Rectal smooth muscle tissue (tissue), 1 donor: Measurements from ENCODE around the gene SCMH1.

ENCODE experiments used
- H3K27ac ChIP-seq: one replicate; pipeline ENCODE4 v1.7.0; 2013; ENCODE audit warnings: low read depth, low read length, inconsistent platforms
- H3K27me3 ChIP-seq: one replicate; pipeline ENCODE4 v1.7.0; 2013; ENCODE audit warnings: low read length; ENCODE audit not compliant: control insufficient read depth, insufficient read depth
- H3K36me3 ChIP-seq: one replicate; pipeline ENCODE4 v1.7.0; 2013; ENCODE audit warnings: low read length; ENCODE audit not compliant: control insufficient read depth, insufficient read depth
- H3K4me1 ChIP-seq: one replicate; pipeline ENCODE4 v1.7.0; 2013; ENCODE audit warnings: low read length; ENCODE audit not compliant: control insufficient read depth, insufficient read depth
- H3K4me3 ChIP-seq: one replicate; pipeline ENCODE4 v1.7.0; 2013; ENCODE audit warnings: low read length
- H3K9ac ChIP-seq: one replicate; pipeline ENCODE4 v1.7.0; 2013; ENCODE audit warnings: low read length

SCMH1 gene

DNA sequence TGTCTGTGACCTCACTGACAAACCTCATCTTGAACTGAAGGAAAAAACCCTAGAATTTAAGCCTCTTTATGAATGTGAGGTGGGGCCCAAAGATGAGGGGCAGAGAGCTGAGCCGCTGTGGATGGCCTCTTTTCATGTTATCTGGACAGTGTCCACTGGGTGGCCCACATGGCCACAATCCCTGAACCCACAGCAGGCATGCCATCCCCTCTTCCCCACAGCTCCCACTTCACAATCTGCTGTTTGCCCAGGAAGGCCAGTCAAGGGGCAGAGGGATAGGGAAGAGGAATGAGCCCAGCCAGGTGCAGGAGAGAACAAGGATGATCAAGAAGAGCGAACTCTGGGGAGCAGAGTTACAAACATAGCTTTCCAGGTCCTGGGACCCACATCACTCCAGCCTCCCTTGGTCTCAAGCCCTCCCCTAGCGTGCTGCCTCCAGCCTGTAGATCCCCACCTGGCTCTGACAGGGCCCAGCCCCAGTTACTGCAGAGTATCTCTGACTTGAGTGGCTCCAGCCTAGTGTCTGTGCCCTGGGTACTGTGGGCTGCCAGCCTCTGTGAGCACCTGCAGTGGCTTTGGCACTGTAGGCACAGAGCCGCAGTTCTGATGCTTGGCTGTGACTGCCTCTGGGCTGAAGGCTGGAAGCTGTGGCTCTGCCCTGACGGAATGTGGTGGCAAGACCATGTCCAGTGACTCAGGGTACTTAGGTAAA is 218.7 kb downstream of the SCMH1 start:
- Histone ChIP-seq H3K4me1 (no peaks in the 10 kb centered on the region), H3K4me3 (no peak overlapping the region), H3K36me3 (peaks cover 12% of the 10 kb centered on the region), H3K9ac (no peak overlapping the region), H3K27ac (no peak overlapping the region), H3K27me3 (no peaks in the 10 kb centered on the region)

DNA sequence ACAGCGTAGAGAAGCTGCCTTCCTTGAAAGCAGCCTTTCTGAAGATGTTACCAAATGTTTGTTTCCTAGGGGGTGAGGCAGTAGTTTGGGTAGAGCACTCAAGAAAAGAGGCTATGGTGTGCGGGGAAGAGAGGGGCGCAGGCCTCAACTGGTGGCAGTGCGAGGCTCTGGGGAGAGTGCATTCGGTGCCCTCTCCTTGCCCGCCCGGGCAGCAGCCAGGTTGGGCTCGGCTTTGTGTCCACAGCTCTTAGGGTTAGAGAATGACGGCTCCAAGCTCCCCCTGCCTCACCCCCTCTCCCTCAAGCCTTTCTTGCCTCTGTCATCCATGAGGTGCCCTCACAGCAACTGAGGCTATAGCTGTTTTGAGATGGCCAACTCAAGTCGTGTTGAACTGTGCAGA is 219.7 kb downstream of the SCMH1 start:
- Histone ChIP-seq H3K4me1 (no peaks in the 10 kb centered on the region), H3K27ac (no peak overlapping the region)

DNA sequence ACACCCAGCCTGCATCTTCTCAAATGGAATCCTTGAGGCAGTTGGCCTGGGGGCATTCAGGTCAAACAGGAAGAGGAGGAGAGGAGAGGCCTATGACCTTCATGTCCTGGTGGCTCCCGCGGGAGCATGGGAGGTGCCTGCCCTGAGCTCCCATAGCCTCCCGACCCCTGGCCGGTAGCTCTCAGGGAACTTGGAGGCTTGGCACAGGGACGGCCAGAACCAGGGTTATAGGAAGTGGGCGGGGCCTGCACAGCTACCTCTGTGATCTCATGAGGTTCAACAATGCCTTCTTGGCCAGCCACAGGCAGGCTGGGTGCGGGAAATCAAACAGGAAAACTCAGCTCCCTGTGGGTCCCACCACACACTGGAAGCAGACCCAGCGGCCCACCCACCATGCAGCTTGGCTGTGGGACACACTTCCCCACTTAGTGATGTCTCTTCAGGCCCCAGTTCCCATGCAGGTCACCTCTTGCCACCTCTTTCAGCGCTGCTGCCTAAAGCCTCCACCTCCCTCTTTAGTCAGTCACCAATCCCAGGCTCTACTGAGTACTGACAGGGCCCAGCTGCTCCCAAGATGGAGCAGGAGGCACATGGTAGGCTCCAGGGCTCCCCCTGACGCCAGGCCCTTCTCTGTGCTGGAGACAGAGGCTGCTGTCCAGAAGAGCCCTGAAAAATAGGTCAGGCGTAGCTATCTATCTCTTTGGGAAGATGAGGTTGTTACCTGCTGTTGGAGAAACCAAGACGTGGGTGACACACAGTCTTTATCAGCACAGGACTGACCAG is 220.4 kb downstream of the SCMH1 start, which contains the start of gene SLFNL1:
TSS of gene SLFNL1 (minus strand) at position 200 of the 783 bp plus-strand sequence. CDS start 1,065 bp downstream, outside the sequence.
- Histone ChIP-seq H3K36me3 (peaks cover 9% of the 10 kb centered on the region), H3K27me3 (no peaks in the 10 kb centered on the region), H3K4me1 (no peaks in the 10 kb centered on the region), H3K9ac (no peak within 1 kb of the TSS), H3K4me3 (no peak within 1 kb of the TSS), H3K27ac (no peak within 1 kb of the TSS)

More for the DNA sequence above, 219.7 kb downstream of the SCMH1 start:
- Histone ChIP-seq H3K9ac (no peak overlapping the region), H3K27me3 (no peaks in the 10 kb centered on the region), H3K36me3 (peaks cover 11% of the 10 kb centered on the region), H3K4me3 (no peak overlapping the region)

- H3K4me1 ChIP-seq = no peaks in the 10 kb centered on the region
- peaks cover 7% of the 10 kb centered on the region for H3K36me3 ChIP-seq
- H3K4me3 ChIP-seq = no peak overlapping the region
- no peak overlapping the region for H3K27ac ChIP-seq
- no peaks in the 10 kb centered on the region for H3K27me3 ChIP-seq
- H3K9ac ChIP-seq = no peak overlapping the region
Observed at GRCh38 chr1:41020654-41021053, 221.5 kb downstream of the SCMH1 start.

GRCh38 chr1:41020109-41020576 is 222.0 kb downstream of the SCMH1 start:
- Histone ChIP-seq H3K27me3 (no peaks in the 10 kb centered on the region), H3K4me3 (no peak overlapping the region), H3K4me1 (no peaks in the 10 kb centered on the region), H3K9ac (no peak overlapping the region), H3K36me3 (peaks cover 7% of the 10 kb centered on the region), H3K27ac (no peak overlapping the region)

- H3K4me1 ChIP-seq = no peaks in the 10 kb centered on the region
- H3K36me3 ChIP-seq = peaks cover 7% of the 10 kb centered on the region
- no peak overlapping the region for H3K9ac ChIP-seq
Observed at GRCh38 chr1:41019353-41019745, 222.8 kb downstream of the SCMH1 start.

DNA sequence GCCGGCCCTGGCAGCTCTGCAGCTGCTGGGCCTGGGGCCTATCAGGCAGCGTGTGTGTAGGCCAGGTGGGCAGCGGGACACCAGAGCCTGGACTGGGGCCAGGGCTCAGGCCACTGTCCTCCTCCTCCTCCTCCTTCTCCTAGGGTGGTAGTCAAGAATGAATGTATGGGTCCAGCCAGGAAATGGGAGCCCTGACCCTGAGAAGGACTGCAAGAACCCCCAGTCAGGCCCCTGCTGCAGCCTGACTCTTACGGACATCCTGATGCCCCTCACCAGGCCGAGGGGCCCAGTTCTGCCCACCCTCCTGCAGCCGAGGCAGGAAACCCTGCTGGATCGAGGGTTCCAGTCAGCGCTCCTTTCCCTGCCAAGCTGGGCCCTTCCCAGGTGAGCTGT is 224.1 kb downstream of the SCMH1 start:
- no peak overlapping the region for H3K4me3 ChIP-seq
- no peak overlapping the region for H3K27ac ChIP-seq
- no peaks in the 10 kb centered on the region for H3K4me1 ChIP-seq
- no peak overlapping the region for H3K9ac ChIP-seq
- H3K27me3 ChIP-seq = no peaks in the 10 kb centered on the region
- peaks cover 7% of the 10 kb centered on the region for H3K36me3 ChIP-seq

More at GRCh38 chr1:41019353-41019745, 222.8 kb downstream of the SCMH1 start:
- Histone ChIP-seq H3K4me3 (no peak overlapping the region), H3K27ac (no peak overlapping the region), H3K27me3 (no peaks in the 10 kb centered on the region)

GRCh38 chr1:41017141-41018017 is 224.7 kb downstream of the SCMH1 start:
- H3K36me3 ChIP-seq = peaks cover 7% of the 10 kb centered on the region
- no peak overlapping the region for H3K9ac ChIP-seq
- H3K4me1 ChIP-seq = no peaks in the 10 kb centered on the region
- H3K27ac ChIP-seq = no peak overlapping the region
- no peaks in the 10 kb centered on the region for H3K27me3 ChIP-seq
- no peak overlapping the region for H3K4me3 ChIP-seq

DNA sequence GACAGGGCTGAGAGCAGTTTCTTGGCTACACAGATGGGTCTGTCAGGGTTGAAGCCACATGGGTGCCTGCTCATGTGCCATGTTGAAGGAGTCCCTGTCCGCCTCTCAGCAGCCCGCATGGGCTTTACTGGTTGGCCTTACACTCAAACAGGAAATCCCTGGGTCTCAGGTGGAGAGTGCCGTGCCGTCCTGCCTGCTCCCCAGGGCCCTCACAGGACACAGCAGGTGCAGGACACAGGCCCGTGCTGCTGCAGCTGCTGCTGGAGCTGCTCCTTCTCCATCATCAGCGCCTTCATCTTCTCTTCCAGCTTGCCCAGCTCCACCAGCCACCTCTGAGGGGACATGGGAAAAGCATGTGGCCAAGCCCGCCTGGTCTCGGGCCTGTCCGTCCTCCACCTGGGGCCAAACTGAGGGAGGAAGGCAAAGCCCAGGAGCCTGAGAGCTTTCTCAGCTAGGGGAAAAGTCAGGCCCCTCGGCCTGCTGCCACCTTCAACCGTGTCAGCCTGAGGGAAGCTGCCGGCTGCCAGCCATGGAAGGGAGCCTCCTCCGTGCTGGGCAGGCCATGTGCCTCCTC is 226.1 kb downstream of the SCMH1 start:
- Histone ChIP-seq H3K4me3 (no peak overlapping the region), H3K4me1 (no peaks in the 10 kb centered on the region), H3K36me3 (peaks cover 11% of the 10 kb centered on the region), H3K9ac (no peak overlapping the region), H3K27ac (no peak overlapping the region), H3K27me3 (no peaks in the 10 kb centered on the region)

GRCh38 chr1:41015281-41015896 is 226.7 kb downstream of the SCMH1 start:
- no peaks in the 10 kb centered on the region for H3K4me1 ChIP-seq
- no peak overlapping the region for H3K9ac ChIP-seq
- H3K27me3 ChIP-seq = no peaks in the 10 kb centered on the region
- H3K4me3 ChIP-seq = no peak overlapping the region
- H3K27ac ChIP-seq = no peak overlapping the region
- peaks cover 17% of the 10 kb centered on the region for H3K36me3 ChIP-seq

- Histone ChIP-seq H3K9ac (no peak overlapping the region), H3K27me3 (no peaks in the 10 kb centered on the region), H3K4me1 (no peaks in the 10 kb centered on the region), H3K36me3 (peaks cover 17% of the 10 kb centered on the region), H3K27ac (no peak overlapping the region), H3K4me3 (no peak overlapping the region)
Observed at GRCh38 chr1:41014871-41015270, 227.2 kb downstream of the SCMH1 start.
